VCaP (cell line): Measurements from ENCODE around the gene OR5D14.

Source experiments
- H3K27ac ChIP-seq: fragments of 450-650 bp; 2 replicates; pipeline ENCODE4 v1.5.1; 2017
- TF ChIP-seq, protein P1 (sequence below): fragments of 450-650 bp; conservative IDR thresholded peaks from 2 replicates; pipeline ENCODE4 v1.5.1; 2017; ENCODE audit warnings: mild to moderate bottlenecking, moderate library complexity

Gene OR5D14

DNA sequence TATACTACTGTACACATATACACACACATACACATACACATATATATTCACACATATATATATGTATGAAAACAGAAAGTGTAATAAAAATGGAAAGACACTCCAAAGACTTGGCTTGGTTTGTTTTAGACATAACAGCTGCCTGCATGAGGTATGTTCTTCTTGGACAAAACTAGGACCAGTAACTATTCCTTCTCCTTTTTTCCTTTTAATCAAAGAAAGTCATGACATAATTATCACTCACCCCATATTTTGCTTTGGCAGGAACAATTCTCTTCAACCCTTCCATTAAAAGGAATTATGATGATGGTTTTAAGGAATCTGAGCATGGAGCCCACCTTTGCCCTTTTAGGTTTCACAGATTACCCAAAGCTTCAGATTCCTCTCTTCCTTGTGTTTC lies at the start of gene OR5D14:
TSS of gene OR5D14 (plus strand) at position 301 of the 400 bp plus-strand sequence. CDS start at position 301, 0 bp downstream.
- no peak within 1 kb of the TSS for H3K27ac ChIP-seq

DNA sequence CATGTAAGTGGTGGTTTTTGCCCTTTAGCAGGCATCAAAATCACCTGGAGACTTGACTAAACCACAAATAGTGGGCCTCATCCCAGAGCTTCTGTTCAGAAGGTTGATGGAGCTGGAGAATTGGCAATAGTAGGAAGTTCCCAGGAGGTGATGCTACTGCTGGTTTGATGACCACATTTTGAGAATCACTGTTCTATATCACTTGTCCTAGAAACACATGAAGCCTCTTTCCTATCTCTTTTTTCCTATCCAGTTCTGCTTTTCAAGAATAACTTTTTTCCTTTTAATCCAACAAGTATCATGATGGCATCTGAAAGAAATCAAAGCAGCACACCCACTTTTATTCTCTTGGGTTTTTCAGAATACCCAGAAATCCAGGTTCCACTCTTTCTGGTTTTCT lies 22.2 kb upstream of the OR5D14 start, which contains the start of gene OR5D13:
TSS of gene OR5D13 (plus strand) at position 301 of the 400 bp plus-strand sequence. CDS start at position 301, 0 bp downstream.
- TF ChIP-seq, protein P1, sequence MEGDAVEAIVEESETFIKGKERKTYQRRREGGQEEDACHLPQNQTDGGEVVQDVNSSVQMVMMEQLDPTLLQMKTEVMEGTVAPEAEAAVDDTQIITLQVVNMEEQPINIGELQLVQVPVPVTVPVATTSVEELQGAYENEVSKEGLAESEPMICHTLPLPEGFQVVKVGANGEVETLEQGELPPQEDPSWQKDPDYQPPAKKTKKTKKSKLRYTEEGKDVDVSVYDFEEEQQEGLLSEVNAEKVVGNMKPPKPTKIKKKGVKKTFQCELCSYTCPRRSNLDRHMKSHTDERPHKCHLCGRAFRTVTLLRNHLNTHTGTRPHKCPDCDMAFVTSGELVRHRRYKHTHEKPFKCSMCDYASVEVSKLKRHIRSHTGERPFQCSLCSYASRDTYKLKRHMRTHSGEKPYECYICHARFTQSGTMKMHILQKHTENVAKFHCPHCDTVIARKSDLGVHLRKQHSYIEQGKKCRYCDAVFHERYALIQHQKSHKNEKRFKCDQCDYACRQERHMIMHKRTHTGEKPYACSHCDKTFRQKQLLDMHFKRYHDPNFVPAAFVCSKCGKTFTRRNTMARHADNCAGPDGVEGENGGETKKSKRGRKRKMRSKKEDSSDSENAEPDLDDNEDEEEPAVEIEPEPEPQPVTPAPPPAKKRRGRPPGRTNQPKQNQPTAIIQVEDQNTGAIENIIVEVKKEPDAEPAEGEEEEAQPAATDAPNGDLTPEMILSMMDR, result no peak
- no peak within 1 kb of the TSS for H3K27ac ChIP-seq

More for the DNA sequence above, at the start of gene OR5D14:
- TF ChIP-seq, protein P1, result no peak

DNA sequence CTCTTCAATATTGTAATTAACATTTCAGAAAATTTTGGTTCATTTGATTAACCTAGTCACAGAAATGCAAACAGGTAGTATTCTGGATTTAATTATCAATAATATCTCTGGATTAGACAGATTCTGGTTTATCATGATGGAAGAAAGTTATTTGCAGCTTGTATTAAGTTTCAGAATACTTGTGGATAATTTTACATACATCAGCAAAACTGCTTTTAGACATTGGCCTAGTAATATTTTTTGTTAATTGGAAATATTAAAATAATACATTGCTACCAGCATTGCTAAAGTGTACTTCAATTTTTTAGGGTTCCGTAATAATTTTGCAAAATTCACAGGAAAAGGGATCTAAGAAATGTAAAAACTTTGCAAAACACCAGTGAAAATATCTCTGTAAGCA lies 3.8 kb upstream of the OR5D14 start:
- H3K27ac ChIP-seq, result no peak overlapping the region
- TF ChIP-seq, protein P1, result no peak

DNA sequence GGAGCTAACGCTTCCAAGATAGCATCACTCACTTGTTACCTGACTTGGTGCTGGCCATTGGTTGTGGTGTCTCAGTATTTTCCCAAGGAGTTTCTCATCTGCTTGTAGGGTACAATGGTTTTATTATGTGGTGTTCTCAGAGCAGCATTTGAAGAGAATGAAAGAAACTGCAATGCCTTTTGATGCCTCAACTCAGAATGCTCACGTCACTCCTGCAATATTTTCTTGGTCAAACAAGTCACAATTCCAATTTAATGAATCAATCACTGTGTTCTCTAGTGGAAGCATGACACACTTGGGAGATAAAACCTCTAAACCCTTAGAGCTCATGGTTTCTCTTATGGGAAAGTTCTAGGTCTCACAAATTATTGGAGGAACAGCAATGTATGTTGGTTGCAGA lies 2.0 kb upstream of the OR5D14 start:
- TF ChIP-seq, protein P1, result no peak
- no peak overlapping the region for H3K27ac ChIP-seq

DNA sequence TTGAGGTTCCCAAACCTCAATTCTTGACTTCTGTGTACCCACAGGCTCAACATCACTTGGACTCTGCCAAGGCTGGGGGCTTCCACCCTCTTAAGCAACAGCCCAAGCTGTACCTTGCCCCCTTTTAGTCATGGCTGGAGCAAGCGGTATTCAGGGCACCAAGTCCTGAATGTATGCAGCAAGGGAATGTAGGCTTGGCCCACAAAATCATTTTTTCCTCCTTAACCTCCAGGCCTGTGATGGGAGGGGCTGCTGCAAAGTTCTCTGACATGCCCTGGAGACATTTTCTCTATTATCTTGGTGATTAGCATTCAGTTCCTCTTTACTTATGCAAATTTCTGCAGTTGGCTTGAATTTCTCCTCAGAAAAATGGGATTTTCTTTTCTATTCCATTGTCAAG lies 10.9 kb downstream of the OR5D14 start:
- TF ChIP-seq, protein P1, result no peak
- H3K27ac ChIP-seq, result no peak overlapping the region

DNA sequence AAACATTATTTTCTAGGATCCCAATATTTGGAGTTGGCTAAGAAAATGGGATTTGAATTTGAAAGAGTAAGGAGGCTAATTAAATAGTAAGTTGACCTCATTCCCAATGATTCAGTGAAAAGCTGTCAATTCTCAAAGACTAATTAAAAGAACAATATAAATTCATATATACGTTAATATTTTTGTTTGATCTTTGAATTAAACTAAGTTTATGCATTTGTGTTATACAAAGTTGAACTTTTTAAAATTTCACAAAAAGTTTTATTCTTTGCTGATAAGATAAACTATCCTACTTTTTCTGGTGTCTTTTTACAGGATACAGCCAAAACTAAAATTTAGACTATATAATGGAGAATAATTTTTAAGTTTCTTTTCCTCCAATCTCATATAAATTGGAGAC lies 15.7 kb downstream of the OR5D14 start, which contains the start of gene OR5L1:
TSS of gene OR5L1 (plus strand) at position 301 of the 400 bp plus-strand sequence. CDS start 100 bp downstream, outside the sequence.
- TF ChIP-seq, protein P1, result no peak
- no peak within 1 kb of the TSS for H3K27ac ChIP-seq

DNA sequence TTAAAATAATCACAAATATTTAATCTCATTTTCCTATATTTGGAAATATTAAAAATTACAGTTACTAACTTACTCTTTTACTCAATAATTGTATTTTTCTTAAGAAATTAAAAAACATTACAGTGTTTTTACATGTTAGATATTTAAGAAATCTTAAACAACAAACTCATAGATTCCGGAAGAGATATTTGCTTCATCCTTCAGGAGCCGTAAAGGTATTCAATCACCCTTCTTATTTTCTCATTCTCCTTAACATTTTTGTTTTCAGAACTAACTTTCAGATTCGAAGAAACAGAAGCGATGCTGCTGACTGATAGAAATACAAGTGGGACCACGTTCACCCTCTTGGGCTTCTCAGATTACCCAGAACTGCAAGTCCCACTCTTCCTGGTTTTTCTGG lies 24.0 kb downstream of the OR5D14 start, which contains the start of gene OR5D18:
TSS of gene OR5D18 (plus strand) at position 301 of the 400 bp plus-strand sequence. CDS start at position 301, 0 bp downstream.
- TF ChIP-seq, protein P1, result no peak
- H3K27ac ChIP-seq, result no peak within 1 kb of the TSS
